Measurements from ENCODE around the gene VSIG8. TPM values are rescaled to one million over a fixed set of nuclear protein-coding genes. Genes with fewer than 3 reads are reported as not detected.
A peak's percentile ranks its signal among the peaks of the same experiment; 100 is the strongest.

Gene VSIG8
- total RNA-seq, 2 experiments from 2014 or later, result not detected

GRCh38 chr1:159866905-159867663 lies 4.6 kb upstream of the VSIG8 start:
- CTCF ChIA-PET, result interaction anchor here (1.6 kb wide), 1 partner anchor 139 kb away, joined by 3 read pairs; no protein-coding TSS in a partner anchor
- no peaks in the 10 kb centered on the region for H3K36me3 Mint-ChIP-seq (ENCODE audit: low read depth)
- intact Hi-C loops (cut with micrococcal nuclease), result no loop called here

GRCh38 chr1:159866066-159866465 lies 3.6 kb upstream of the VSIG8 start:
- intact Hi-C loops (cut with micrococcal nuclease), result no loop called here
- DNase-seq, result no peak
- no peak overlapping the region for H3K4me3 Mint-ChIP-seq
- H3K36me3 Mint-ChIP-seq (ENCODE audit: low read depth), result no peaks in the 10 kb centered on the region
- CTCF ChIA-PET, result interaction anchor here (1.6 kb wide), 1 partner anchor 140 kb away, joined by 3 read pairs; no protein-coding TSS in a partner anchor
- H3K27ac Mint-ChIP-seq, result no peak overlapping the region
- peaks cover 12% of the 10 kb centered on the region for H3K4me1 Mint-ChIP-seq (ENCODE audit: low read depth)
- no peaks in the 10 kb centered on the region for H3K9me3 Mint-ChIP-seq
- H3K27me3 Mint-ChIP-seq (ENCODE audit: low read depth), result no peaks in the 10 kb centered on the region

More at GRCh38 chr1:159866905-159867663, 4.6 kb upstream of the VSIG8 start:
- Mint-ChIP-seq H3K4me1 (ENCODE audit: low read depth) (peaks cover 12% of the 10 kb centered on the region), H3K27ac (no peak overlapping the region), H3K9me3 (no peaks in the 10 kb centered on the region), H3K27me3 (ENCODE audit: low read depth) (peaks cover 2% of the 10 kb centered on the region), H3K4me3 (no peak overlapping the region)
- no peak for DNase-seq

GRCh38 chr1:159864262-159864661 lies 1.8 kb upstream of the VSIG8 start:
- H3K27me3 Mint-ChIP-seq (ENCODE audit: low read depth), result no peaks in the 10 kb centered on the region
- CTCF ChIA-PET, result interaction anchor here (1.2 kb wide), 1 partner anchor 26 kb away, joined by 3 read pairs; no protein-coding TSS in a partner anchor
- H3K4me3 Mint-ChIP-seq, result no peak overlapping the region
- peaks cover 12% of the 10 kb centered on the region for H3K4me1 Mint-ChIP-seq (ENCODE audit: low read depth)
- no peak for DNase-seq
- H3K27ac Mint-ChIP-seq, result no peak overlapping the region
- intact Hi-C loops (cut with micrococcal nuclease), result no loop called here
- no peaks in the 10 kb centered on the region for H3K9me3 Mint-ChIP-seq
- no peaks in the 10 kb centered on the region for H3K36me3 Mint-ChIP-seq (ENCODE audit: low read depth)

- H3K4me3 Mint-ChIP-seq, result no peak overlapping the region
Measured at GRCh38 chr1:159862031-159862430, 426 bp downstream of the VSIG8 start.

GRCh38 chr1:159861218-159861617 lies 1.2 kb downstream of the VSIG8 start:
- Mint-ChIP-seq H3K4me1 (ENCODE audit: low read depth) (peaks cover 3% of the 10 kb centered on the region), H3K4me3 (no peak overlapping the region), H3K27ac (no peak overlapping the region), H3K9me3 (no peaks in the 10 kb centered on the region), H3K36me3 (ENCODE audit: low read depth) (no peaks in the 10 kb centered on the region), H3K27me3 (ENCODE audit: low read depth) (no peaks in the 10 kb centered on the region)
- CTCF ChIA-PET, result interaction anchor here (0.6 to 1.1 kb wide), 2 partner anchors 31 to 51 kb away, joined by 3 to 9 read pairs; no protein-coding TSS in a partner anchor
- DNase-seq, result no peak
- intact Hi-C loops (cut with micrococcal nuclease), result no loop called here

More at GRCh38 chr1:159862031-159862430, 426 bp downstream of the VSIG8 start:
- H3K4me1 Mint-ChIP-seq (ENCODE audit: low read depth), result peaks cover 11% of the 10 kb centered on the region
- DNase-seq, result no peak
- intact Hi-C loops (cut with micrococcal nuclease), result no loop called here
- H3K27me3 Mint-ChIP-seq (ENCODE audit: low read depth), result no peaks in the 10 kb centered on the region
- no peaks in the 10 kb centered on the region for H3K36me3 Mint-ChIP-seq (ENCODE audit: low read depth)
- H3K27ac Mint-ChIP-seq, result no peak overlapping the region
- H3K9me3 Mint-ChIP-seq, result no peaks in the 10 kb centered on the region
- CTCF ChIA-PET, result interaction anchor here (1.1 kb wide), 1 partner anchor 31 kb away, joined by 3 read pairs; no protein-coding TSS in a partner anchor

- Mint-ChIP-seq H3K4me1 (ENCODE audit: low read depth) (no peaks in the 10 kb centered on the region), H3K27ac (no peak overlapping the region), H3K27me3 (ENCODE audit: low read depth) (no peaks in the 10 kb centered on the region), H3K9me3 (no peaks in the 10 kb centered on the region), H3K4me3 (no peak overlapping the region), H3K36me3 (ENCODE audit: low read depth) (no peaks in the 10 kb centered on the region)
- CTCF ChIA-PET, result interaction anchor here (0.8 kb wide), 1 partner anchor 32 kb away, joined by 3 read pairs; no protein-coding TSS in a partner anchor
- DNase-seq, result no peak
- intact Hi-C loops (cut with micrococcal nuclease), result no loop called here
Measured at GRCh38 chr1:159860456-159860855, 2.0 kb downstream of the VSIG8 start.

GRCh38 chr1:159859767-159860322 lies 2.6 kb downstream of the VSIG8 start:
- Mint-ChIP-seq H3K9me3 (no peaks in the 10 kb centered on the region), H3K27ac (no peak overlapping the region), H3K4me1 (ENCODE audit: low read depth) (peaks cover 3% of the 10 kb centered on the region), H3K4me3 (no peak overlapping the region), H3K36me3 (ENCODE audit: low read depth) (no peaks in the 10 kb centered on the region), H3K27me3 (ENCODE audit: low read depth) (no peaks in the 10 kb centered on the region)
- CTCF ChIA-PET, result interaction anchor here (0.8 kb wide), 1 partner anchor 32 kb away, joined by 3 read pairs; no protein-coding TSS in a partner anchor
- DNase-seq, result no peak
- intact Hi-C loops (cut with micrococcal nuclease), result no loop called here

- no peaks in the 10 kb centered on the region for H3K9me3 Mint-ChIP-seq
- no peak for DNase-seq
- no peaks in the 10 kb centered on the region for H3K27me3 Mint-ChIP-seq (ENCODE audit: low read depth)
- CTCF ChIA-PET, result interaction anchor here (1.7 kb wide), 1 partner anchor 35 kb away, joined by 5 read pairs; no protein-coding TSS in a partner anchor
- no peak overlapping the region for H3K27ac Mint-ChIP-seq
- peaks cover 10% of the 10 kb centered on the region for H3K4me1 Mint-ChIP-seq (ENCODE audit: low read depth)
- intact Hi-C loops (cut with micrococcal nuclease), result no loop called here
- H3K4me3 Mint-ChIP-seq, result no peak overlapping the region
- H3K36me3 Mint-ChIP-seq (ENCODE audit: low read depth), result no peaks in the 10 kb centered on the region
Measured at GRCh38 chr1:159857889-159858288, 4.6 kb downstream of the VSIG8 start.

GRCh38 chr1:159856576-159856975 lies 5.9 kb downstream of the VSIG8 start:
- intact Hi-C loops (cut with micrococcal nuclease), result no loop called here
- CTCF ChIA-PET, result interaction anchor here (1.1 to 1.7 kb wide), 3 partner anchors 36 to 57 kb away, joined by 3 to 5 read pairs (median 3); no protein-coding TSS in a partner anchor
- no peak overlapping the region for H3K4me3 Mint-ChIP-seq
- H3K27ac Mint-ChIP-seq, result no peak overlapping the region
- peaks cover 10% of the 10 kb centered on the region for H3K4me1 Mint-ChIP-seq (ENCODE audit: low read depth)
- H3K36me3 Mint-ChIP-seq (ENCODE audit: low read depth), result no peaks in the 10 kb centered on the region
- H3K27me3 Mint-ChIP-seq (ENCODE audit: low read depth), result no peaks in the 10 kb centered on the region
- H3K9me3 Mint-ChIP-seq, result no peaks in the 10 kb centered on the region
- DNase-seq, result no peak

GRCh38 chr1:159855709-159856108 lies 6.7 kb downstream of the VSIG8 start:
- no peaks in the 10 kb centered on the region for H3K9me3 Mint-ChIP-seq
- H3K27me3 Mint-ChIP-seq (ENCODE audit: low read depth), result no peaks in the 10 kb centered on the region
- peaks cover 10% of the 10 kb centered on the region for H3K4me1 Mint-ChIP-seq (ENCODE audit: low read depth)
- no peak overlapping the region for H3K27ac Mint-ChIP-seq
- DNase-seq, result no peak
- intact Hi-C loops (cut with micrococcal nuclease), result loop anchor here (2.0 kb wide), 2 partner anchors 35 to 57 kb away; no protein-coding TSS in a partner anchor
- H3K4me3 Mint-ChIP-seq, result peak overlapping the region; percentile 81
- no peaks in the 10 kb centered on the region for H3K36me3 Mint-ChIP-seq (ENCODE audit: low read depth)
- CTCF ChIA-PET, result interaction anchor here (1.0 kb wide), 1 partner anchor 35 kb away, joined by 3 read pairs; no protein-coding TSS in a partner anchor

GRCh38 chr1:159854693-159855192 lies 7.7 kb downstream of the VSIG8 start:
- H3K27ac Mint-ChIP-seq, result no peak overlapping the region
- CTCF ChIA-PET, result interaction anchor here (1.0 to 3.3 kb wide), 2 partner anchors 36 to 56 kb away, joined by 3 to 17 read pairs; no protein-coding TSS in a partner anchor
- H3K4me3 Mint-ChIP-seq, result peak overlapping the region; percentile 81

GRCh38 chr1:159854116-159854692 lies 8.3 kb downstream of the VSIG8 start:
- intact Hi-C loops (cut with micrococcal nuclease), result loop anchor here (1.0 to 2.0 kb wide), 5 partner anchors 37 to 74 kb away; partner anchors contain the start of genes DUSP23 and TAGLN2
- no peaks in the 10 kb centered on the region for H3K9me3 Mint-ChIP-seq

More at GRCh38 chr1:159854693-159855192, 7.7 kb downstream of the VSIG8 start:
- peaks cover 10% of the 10 kb centered on the region for H3K4me1 Mint-ChIP-seq (ENCODE audit: low read depth)
- intact Hi-C loops (cut with micrococcal nuclease), result loop anchor here (1.0 to 2.0 kb wide), 5 partner anchors 36 to 74 kb away; partner anchors contain the start of genes DUSP23 and TAGLN2
- H3K27me3 Mint-ChIP-seq (ENCODE audit: low read depth), result no peaks in the 10 kb centered on the region
- H3K9me3 Mint-ChIP-seq, result no peaks in the 10 kb centered on the region
- no peaks in the 10 kb centered on the region for H3K36me3 Mint-ChIP-seq (ENCODE audit: low read depth)
- DNase-seq, result peak; percentile 73

More at GRCh38 chr1:159854116-159854692, 8.3 kb downstream of the VSIG8 start:
- Mint-ChIP-seq H3K27ac (peak overlapping the region; percentile 37), H3K4me1 (ENCODE audit: low read depth) (peaks cover 10% of the 10 kb centered on the region), H3K27me3 (ENCODE audit: low read depth) (no peaks in the 10 kb centered on the region), H3K4me3 (peak overlapping the region; percentile 81), H3K36me3 (ENCODE audit: low read depth) (no peaks in the 10 kb centered on the region)
- CTCF ChIA-PET, result interaction anchor here (0.6 to 3.3 kb wide), 4 partner anchors 37 to 85 kb away, joined by 3 to 17 read pairs (median 4); partner anchors contain the start of gene DUSP23
- peak; percentile 28 for DNase-seq

All from activated naive CD4-positive, alpha-beta T cell treated with anti-CD3 and anti-CD28 coated beads for 36 hours (primary cell).